ENCODE data around the gene SLC37A2. TPM values are rescaled to one million over a fixed set of nuclear protein-coding genes. Genes with fewer than 3 reads are reported as not detected.

Gene SLC37A2
- polyA plus RNA-seq, 1 donor (not counting 4 experiments of a cell fraction or from before 2014, with no cell fraction given), result 21.0 TPM

DNA sequence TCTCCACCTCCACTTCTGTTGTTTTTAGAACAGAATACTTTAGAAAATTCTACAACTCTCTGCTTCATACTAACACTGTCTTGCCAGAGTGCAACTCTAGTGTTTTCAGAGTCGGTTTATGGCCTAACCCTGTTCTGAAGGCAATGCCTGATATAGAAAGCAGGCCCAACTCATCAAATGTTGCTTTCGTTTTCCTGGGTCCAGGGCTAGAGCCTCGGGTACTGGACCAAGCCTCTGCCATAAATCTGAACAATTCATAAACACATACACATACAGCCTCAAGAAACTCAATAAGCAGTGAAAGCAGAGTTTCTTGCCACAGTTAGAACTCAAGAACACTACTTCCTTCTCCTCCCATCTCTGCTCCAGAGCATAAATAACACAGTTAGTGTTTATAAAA lies 38.5 kb downstream of the SLC37A2 start:
- FAIRE-seq, result no peak
- no peak overlapping the region for H2AFZ ChIP-seq (ENCODE audit: control insufficient read depth, low read length)

DNA sequence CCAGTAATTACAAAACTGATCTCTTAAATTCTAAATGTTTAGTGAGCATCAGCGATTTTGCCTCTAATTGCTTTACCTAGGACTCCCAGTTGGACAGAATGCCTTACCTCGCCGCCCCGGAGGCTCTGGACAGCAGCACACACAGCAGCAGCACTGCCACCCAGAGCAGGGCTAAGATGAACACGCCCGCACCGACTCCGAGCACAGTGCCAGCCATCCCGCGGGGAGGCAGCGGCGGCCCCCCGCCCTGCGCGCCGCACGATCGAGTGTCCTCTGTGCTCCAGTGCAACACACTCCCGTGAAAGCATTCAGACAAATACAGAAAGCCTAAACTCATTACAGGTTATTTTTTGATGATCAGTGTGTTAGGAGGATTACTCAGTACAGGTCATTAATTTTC lies 38.9 kb downstream of the SLC37A2 start:
- Histone ChIP-seq H3K4me2 (ENCODE audit: control insufficient read depth, extremely low read depth, insufficient read depth, low read depth, low read length) (no peak overlapping the region), H3K4me3 (ENCODE audit: control insufficient read depth in 2 of 3, extremely low read depth in 1 of 3, insufficient read depth in 2 of 3, low read depth in 1 of 3, low read length in 3 of 3) (no peak overlapping the region), H3K9me3 (ENCODE audit: control insufficient read depth, low read depth, low read length) (no peaks in the 10 kb centered on the region), H3K4me1 (ENCODE audit: control insufficient read depth, extremely low read depth, insufficient read depth, low read length) (no peaks in the 10 kb centered on the region), H3K9ac (ENCODE audit: control insufficient read depth, extremely low read depth, insufficient read depth, low read length) (no peak overlapping the region), H4K20me1 (ENCODE audit: control insufficient read depth, extremely low read depth, insufficient read depth, low read length) (no peaks in the 10 kb centered on the region), H2AFZ (ENCODE audit: control insufficient read depth, low read length) (no peak overlapping the region), H3K9me1 (ENCODE audit: control insufficient read depth, extremely low read depth, insufficient read depth, low read length) (no peaks in the 10 kb centered on the region), H3K79me2 (ENCODE audit: control insufficient read depth, insufficient read depth, low read length) (peaks cover 1% of the 10 kb centered on the region), H3K27me3 (ENCODE audit: control insufficient read depth, extremely low read depth, insufficient read depth, low read length) (no peaks in the 10 kb centered on the region), H3K36me3 (ENCODE audit: control insufficient read depth in 2 of 2, extremely low read depth in 1 of 2, insufficient read depth in 2 of 2, low read length in 2 of 2) (peaks cover 0 to 4% of the 10 kb centered on the region in 2 experiments), H3K27ac (ENCODE audit: control insufficient read depth, insufficient read depth, low read length) (no peak overlapping the region)
- dilution Hi-C loops (cut with MboI; ENCODE audit: extremely low pct_ligation_motif_present, low sequenced_read_pairs), result no loop called here
- FAIRE-seq (no peak), DNase-seq (ENCODE audit: low read depth, low spot score) (no peak)
- TF ChIP-seq EZH2 (IDR thresholded peaks at IDR 0.05; ENCODE audit: low read length), result no peak

More for the DNA sequence above, 38.5 kb downstream of the SLC37A2 start:
- no peaks in the 10 kb centered on the region for H4K20me1 ChIP-seq (ENCODE audit: control insufficient read depth, extremely low read depth, insufficient read depth, low read length)
- H3K9ac ChIP-seq (ENCODE audit: control insufficient read depth, extremely low read depth, insufficient read depth, low read length), result no peak overlapping the region
- no peaks in the 10 kb centered on the region for H3K27me3 ChIP-seq (ENCODE audit: control insufficient read depth, extremely low read depth, insufficient read depth, low read length)
- dilution Hi-C loops (cut with MboI; ENCODE audit: extremely low pct_ligation_motif_present, low sequenced_read_pairs), result no loop called here
- H3K4me2 ChIP-seq (ENCODE audit: control insufficient read depth, extremely low read depth, insufficient read depth, low read depth, low read length), result no peak overlapping the region
- no peak overlapping the region for H3K27ac ChIP-seq (ENCODE audit: control insufficient read depth, insufficient read depth, low read length)
- H3K9me1 ChIP-seq (ENCODE audit: control insufficient read depth, extremely low read depth, insufficient read depth, low read length), result no peaks in the 10 kb centered on the region
- peaks cover 0 to 4% of the 10 kb centered on the region in 2 experiments for H3K36me3 ChIP-seq (ENCODE audit: control insufficient read depth in 2 of 2, extremely low read depth in 1 of 2, insufficient read depth in 2 of 2, low read length in 2 of 2)
- TF ChIP-seq EZH2 (IDR thresholded peaks at IDR 0.05; ENCODE audit: low read length), result no peak
- TF ChIP-seq, protein P1, sequence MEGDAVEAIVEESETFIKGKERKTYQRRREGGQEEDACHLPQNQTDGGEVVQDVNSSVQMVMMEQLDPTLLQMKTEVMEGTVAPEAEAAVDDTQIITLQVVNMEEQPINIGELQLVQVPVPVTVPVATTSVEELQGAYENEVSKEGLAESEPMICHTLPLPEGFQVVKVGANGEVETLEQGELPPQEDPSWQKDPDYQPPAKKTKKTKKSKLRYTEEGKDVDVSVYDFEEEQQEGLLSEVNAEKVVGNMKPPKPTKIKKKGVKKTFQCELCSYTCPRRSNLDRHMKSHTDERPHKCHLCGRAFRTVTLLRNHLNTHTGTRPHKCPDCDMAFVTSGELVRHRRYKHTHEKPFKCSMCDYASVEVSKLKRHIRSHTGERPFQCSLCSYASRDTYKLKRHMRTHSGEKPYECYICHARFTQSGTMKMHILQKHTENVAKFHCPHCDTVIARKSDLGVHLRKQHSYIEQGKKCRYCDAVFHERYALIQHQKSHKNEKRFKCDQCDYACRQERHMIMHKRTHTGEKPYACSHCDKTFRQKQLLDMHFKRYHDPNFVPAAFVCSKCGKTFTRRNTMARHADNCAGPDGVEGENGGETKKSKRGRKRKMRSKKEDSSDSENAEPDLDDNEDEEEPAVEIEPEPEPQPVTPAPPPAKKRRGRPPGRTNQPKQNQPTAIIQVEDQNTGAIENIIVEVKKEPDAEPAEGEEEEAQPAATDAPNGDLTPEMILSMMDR (optimal IDR thresholded peaks at IDR 0.05 in 1 of 3, IDR thresholded peaks at IDR 0.05 in 1 of 3, conservative IDR thresholded peaks at IDR 0.05 in 1 of 3; ENCODE audit: extremely low read depth in 1 of 3, insufficient read depth in 2 of 3, low read length in 3 of 3), result no peak
- DNase-seq (ENCODE audit: low read depth, low spot score), result no peak
- peaks cover 1% of the 10 kb centered on the region for H3K79me2 ChIP-seq (ENCODE audit: control insufficient read depth, insufficient read depth, low read length)
- H3K9me3 ChIP-seq (ENCODE audit: control insufficient read depth, low read depth, low read length), result no peaks in the 10 kb centered on the region
- H3K4me1 ChIP-seq (ENCODE audit: control insufficient read depth, extremely low read depth, insufficient read depth, low read length), result no peaks in the 10 kb centered on the region
- H3K4me3 ChIP-seq (ENCODE audit: control insufficient read depth in 2 of 3, extremely low read depth in 1 of 3, insufficient read depth in 2 of 3, low read depth in 1 of 3, low read length in 3 of 3), result no peak overlapping the region

DNA sequence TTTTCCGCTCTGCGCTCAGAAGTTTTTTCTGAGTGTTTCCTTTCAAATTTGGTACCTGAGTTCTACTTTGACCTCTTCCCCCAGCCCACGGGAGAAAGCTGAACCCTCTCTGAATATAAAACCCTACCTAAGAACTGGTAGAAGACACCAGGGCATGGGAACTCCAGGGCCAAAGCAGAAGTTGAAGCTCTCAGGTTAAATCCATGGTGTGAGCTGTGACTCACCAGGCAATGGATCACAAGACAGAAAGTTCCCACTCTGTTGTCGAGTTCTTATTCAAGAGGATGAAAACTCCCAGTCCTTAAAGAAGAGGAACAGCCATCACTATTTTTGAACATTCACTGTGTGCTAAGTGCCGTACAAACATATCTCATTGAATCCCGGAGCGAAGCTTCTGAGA lies 39.4 kb downstream of the SLC37A2 start:
- dilution Hi-C loops (cut with MboI; ENCODE audit: extremely low pct_ligation_motif_present, low sequenced_read_pairs), result no loop called here
- no peaks in the 10 kb centered on the region for H3K4me1 ChIP-seq (ENCODE audit: control insufficient read depth, extremely low read depth, insufficient read depth, low read length)
- no peak for DNase-seq (ENCODE audit: low read depth, low spot score)
- H3K27me3 ChIP-seq (ENCODE audit: control insufficient read depth, extremely low read depth, insufficient read depth, low read length), result no peaks in the 10 kb centered on the region
- TF ChIP-seq, protein P1 (optimal IDR thresholded peaks at IDR 0.05 in 1 of 3, IDR thresholded peaks at IDR 0.05 in 1 of 3, conservative IDR thresholded peaks at IDR 0.05 in 1 of 3; ENCODE audit: extremely low read depth in 1 of 3, insufficient read depth in 2 of 3, low read length in 3 of 3), result no peak
- no peak for TF ChIP-seq EZH2 (IDR thresholded peaks at IDR 0.05; ENCODE audit: low read length)
- H3K27ac ChIP-seq (ENCODE audit: control insufficient read depth, insufficient read depth, low read length), result no peak overlapping the region
- no peak overlapping the region for H3K4me3 ChIP-seq (ENCODE audit: control insufficient read depth in 2 of 3, extremely low read depth in 1 of 3, insufficient read depth in 2 of 3, low read depth in 1 of 3, low read length in 3 of 3)
- peaks cover 1% of the 10 kb centered on the region for H3K79me2 ChIP-seq (ENCODE audit: control insufficient read depth, insufficient read depth, low read length)
- H3K4me2 ChIP-seq (ENCODE audit: control insufficient read depth, extremely low read depth, insufficient read depth, low read depth, low read length), result no peak overlapping the region
- no peak for FAIRE-seq
- H2AFZ ChIP-seq (ENCODE audit: control insufficient read depth, low read length), result no peak overlapping the region
- H3K9me1 ChIP-seq (ENCODE audit: control insufficient read depth, extremely low read depth, insufficient read depth, low read length), result no peaks in the 10 kb centered on the region
- H3K9ac ChIP-seq (ENCODE audit: control insufficient read depth, extremely low read depth, insufficient read depth, low read length), result no peak overlapping the region
- H3K9me3 ChIP-seq (ENCODE audit: control insufficient read depth, low read depth, low read length), result no peaks in the 10 kb centered on the region
- H3K36me3 ChIP-seq (ENCODE audit: control insufficient read depth in 2 of 2, extremely low read depth in 1 of 2, insufficient read depth in 2 of 2, low read length in 2 of 2), result peaks cover 0 to 3% of the 10 kb centered on the region in 2 experiments
- H4K20me1 ChIP-seq (ENCODE audit: control insufficient read depth, extremely low read depth, insufficient read depth, low read length), result no peaks in the 10 kb centered on the region

Data from keratinocyte (primary cell).